GM23338 (cell line): Measurements from ENCODE around the gene CCDC197. TPM values are rescaled to one million over a fixed set of nuclear protein-coding genes. Genes with fewer than 3 reads are reported as not detected.

Experiments
- ATAC-seq: fragments of 200-7000 bp; cut with Tn5 transposase; 3 replicates; pipeline ENCODE4 v1.9.1; 2020
- DNase-seq: peaks from one replicate; pipeline ENCODE4 v3.0.0-alpha.2; 2015; ENCODE audit warnings: low spot score
- H2AFZ ChIP-seq: fragments of 200-600 bp; sonication (generic); 2 replicates; pipeline ENCODE4 v1.8.0; 2016; ENCODE audit warnings: antibody characterized with exemption, mild to moderate bottlenecking, moderate library complexity
- H3F3A ChIP-seq: fragments of 200-600 bp; sonication (generic); replicated peaks from 2 replicates; pipeline ENCODE4 v1.8.0; 2017; ENCODE audit warnings: antibody characterized with exemption, mixed run types, low read depth
- H3K27ac ChIP-seq: fragments of 200-600 bp; sonication (generic); 2 replicates; pipeline ENCODE4 v1.6.1; 2016; ENCODE audit warnings: low read depth
- H3K27me3 ChIP-seq: fragments of 200-600 bp; sonication (generic); 2 replicates; pipeline ENCODE4 v1.8.0; 2016; ENCODE audit warnings: mild to moderate bottlenecking, mixed run types, moderate library complexity; ENCODE audit not compliant: insufficient read depth
- H3K36me3 ChIP-seq: fragments of 200-600 bp; sonication (generic); 2 replicates; pipeline ENCODE4 v1.8.0; 2016; ENCODE audit warnings: mild to moderate bottlenecking; ENCODE audit not compliant: insufficient read depth
- H3K4me1 ChIP-seq: fragments of 200-600 bp; sonication (generic); 2 replicates; pipeline ENCODE4 v1.8.0; 2016; ENCODE audit warnings: mild to moderate bottlenecking, moderate library complexity; ENCODE audit not compliant: insufficient read depth
- H3K4me2 ChIP-seq: fragments of 200-600 bp; sonication (generic); 2 replicates; pipeline ENCODE4 v1.7.1; 2017; ENCODE audit warnings: mixed run types
- H3K4me3 ChIP-seq: fragments of 200-600 bp; sonication (generic); 2 replicates; pipeline ENCODE4 v1.6.1; 2016; ENCODE audit warnings: mixed run types
- H3K79me2 ChIP-seq: fragments of 200-600 bp; sonication (generic); replicated peaks from 2 replicates; pipeline ENCODE4 v1.8.0; 2017; ENCODE audit warnings: mild to moderate bottlenecking; ENCODE audit not compliant: insufficient read depth
- H3K9me2 ChIP-seq: fragments of 200-600 bp; sonication (generic); 2 replicates; pipeline ENCODE4 v1.8.0; 2017; ENCODE audit not compliant: insufficient read depth
- H4K20me1 ChIP-seq: fragments of 200-600 bp; sonication (generic); replicated peaks from 2 replicates; pipeline ENCODE4 v1.8.0; 2017; ENCODE audit warnings: mild to moderate bottlenecking; ENCODE audit not compliant: insufficient read depth
- H3K27ac Mint-ChIP-seq: 2 replicates; pipeline ENCODE4 v1.8.0; 2020; ENCODE audit warnings: inconsistent platforms, mild to moderate bottlenecking, moderate library complexity, mixed read lengths
- H3K27me3 Mint-ChIP-seq: 3 replicates; pipeline ENCODE4 v1.8.0; 2022; ENCODE audit warnings: low read depth, mild to moderate bottlenecking, moderate library complexity, mixed read lengths, inconsistent platforms; ENCODE audit not compliant: insufficient read depth, poor library complexity
- H3K36me3 Mint-ChIP-seq: 3 replicates; pipeline ENCODE4 v1.8.0; 2021; ENCODE audit warnings: low read depth, mild to moderate bottlenecking, inconsistent platforms, moderate library complexity, mixed read lengths
- H3K4me1 Mint-ChIP-seq: 3 replicates; pipeline ENCODE4 v1.8.0; 2020; ENCODE audit warnings: mild to moderate bottlenecking, inconsistent platforms, mixed read lengths
- H3K4me3 Mint-ChIP-seq: 3 replicates; pipeline ENCODE4 v1.8.0; 2021; ENCODE audit warnings: moderate library complexity, mild to moderate bottlenecking, inconsistent platforms, mixed read lengths
- H3K9me3 Mint-ChIP-seq: 3 replicates; pipeline ENCODE4 v1.8.0; 2020; ENCODE audit warnings: moderate library complexity, mild to moderate bottlenecking, inconsistent platforms, mixed read lengths
- CREB1 ChIP-seq: fragments of 250-450 bp; sonication (Bioruptor Pico); IDR thresholded peaks from 2 replicates; pipeline ENCODE4 v1.5.0; 2020; ENCODE audit warnings: low read depth, mild to moderate bottlenecking, moderate library complexity
- EZH2phosphoT487 ChIP-seq: fragments of 200-600 bp; sonication (generic); IDR thresholded peaks from one replicate; pipeline ENCODE4 v1.8.1; 2018; ENCODE audit warnings: antibody characterized with exemption; ENCODE audit not compliant: unreplicated experiment
- NANOG ChIP-seq: IDR thresholded peaks from 2 replicates; pipeline ENCODE4 v1.6.1; 2016; ENCODE audit warnings: antibody characterized with exemption, borderline replicate concordance
- REST ChIP-seq: IDR thresholded peaks from one replicate; pipeline ENCODE4 v1.6.1; 2018; ENCODE audit warnings: antibody characterized with exemption; ENCODE audit not compliant: unreplicated experiment
- ZNF114 ChIP-seq: fragments of 250-450 bp; sonication (Bioruptor Pico); IDR thresholded peaks from 2 replicates; pipeline ENCODE4 v1.5.0; 2020; ENCODE audit warnings: mild to moderate bottlenecking, moderate library complexity
- ZNF331 ChIP-seq: fragments of 250-450 bp; sonication (Bioruptor Pico); IDR thresholded peaks from 2 replicates; pipeline ENCODE4 v1.5.0; 2020; ENCODE audit warnings: low read depth, mild to moderate bottlenecking, moderate library complexity
- ZNF462 ChIP-seq: fragments of 250-450 bp; sonication (Bioruptor Pico); IDR thresholded peaks from 2 replicates; pipeline ENCODE4 v1.5.0; 2020; ENCODE audit warnings: mild to moderate bottlenecking, moderate library complexity
- polyA plus RNA-seq: library from polyadenylated mRNA; unstranded; fragments of >200 nt; fragmentation: Nextera tagmentation; extraction: Ambion mirVana; gene quantifications from 2 replicates; pipeline ENCODE4 v1.2.1, GENCODE V29; 2016
- total RNA-seq: library from RNA; depleted of rRNA; stranded (reverse); fragments of >200 nt; shearing (Covaris generic); gene quantifications from 2 replicates; pipeline ENCODE4 v1.2.3, GENCODE V29; 2014
- TF ChIP-seq, protein P1 (sequence below), 2 experiments: fragments of 200-600 bp in 1 of 2; sonication (generic) in 1 of 2; conservative IDR thresholded peaks; 2 replicates each; pipeline versions ENCODE4 v1.5.1 to v1.6.1; 2016 to 2017; ENCODE audit warnings: antibody characterized with exemption in 2 of 2, low read depth in 2 of 2, mild to moderate bottlenecking in 2 of 2, moderate library complexity in 1 of 2

Gene CCDC197
- total and polyA plus RNA-seq, 2 experiments from 2014 or later: not detected

GRCh38 chr14:94054936-94055335 is 57.8 kb downstream of the CCDC197 start (continued):
- TF ChIP-seq REST: no peak
- TF ChIP-seq ZNF114 (CRISPR knock-in tag): no peak
- TF ChIP-seq CREB1 (CRISPR knock-in tag): no peak
- no peak for TF ChIP-seq EZH2phosphoT487

- H3K4me3 Mint-ChIP-seq: no peak overlapping the region
- no peak overlapping the region for H3K27ac Mint-ChIP-seq
- TF ChIP-seq ZNF331: no peak
- TF ChIP-seq REST: no peak
- TF ChIP-seq, protein P1, sequence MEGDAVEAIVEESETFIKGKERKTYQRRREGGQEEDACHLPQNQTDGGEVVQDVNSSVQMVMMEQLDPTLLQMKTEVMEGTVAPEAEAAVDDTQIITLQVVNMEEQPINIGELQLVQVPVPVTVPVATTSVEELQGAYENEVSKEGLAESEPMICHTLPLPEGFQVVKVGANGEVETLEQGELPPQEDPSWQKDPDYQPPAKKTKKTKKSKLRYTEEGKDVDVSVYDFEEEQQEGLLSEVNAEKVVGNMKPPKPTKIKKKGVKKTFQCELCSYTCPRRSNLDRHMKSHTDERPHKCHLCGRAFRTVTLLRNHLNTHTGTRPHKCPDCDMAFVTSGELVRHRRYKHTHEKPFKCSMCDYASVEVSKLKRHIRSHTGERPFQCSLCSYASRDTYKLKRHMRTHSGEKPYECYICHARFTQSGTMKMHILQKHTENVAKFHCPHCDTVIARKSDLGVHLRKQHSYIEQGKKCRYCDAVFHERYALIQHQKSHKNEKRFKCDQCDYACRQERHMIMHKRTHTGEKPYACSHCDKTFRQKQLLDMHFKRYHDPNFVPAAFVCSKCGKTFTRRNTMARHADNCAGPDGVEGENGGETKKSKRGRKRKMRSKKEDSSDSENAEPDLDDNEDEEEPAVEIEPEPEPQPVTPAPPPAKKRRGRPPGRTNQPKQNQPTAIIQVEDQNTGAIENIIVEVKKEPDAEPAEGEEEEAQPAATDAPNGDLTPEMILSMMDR (conservative IDR thresholded peaks at IDR 0.05; ENCODE audit: low read depth in 2 of 2): no peak
- no peak for TF ChIP-seq EZH2phosphoT487
- TF ChIP-seq NANOG: no peak
- no peak for TF ChIP-seq ZNF462
Measured at GRCh38 chr14:94056579-94057308, 59.6 kb downstream of the CCDC197 start.

More at GRCh38 chr14:94056579-94057308, 59.6 kb downstream of the CCDC197 start:
- no peak overlapping the region for H3K4me2 ChIP-seq
- H3K36me3 ChIP-seq: peaks cover 30% of the 10 kb centered on the region
- H3K4me1 ChIP-seq: no peaks in the 10 kb centered on the region
- H3K27me3 ChIP-seq: no peaks in the 10 kb centered on the region
- Mint-ChIP-seq H3K4me1 (peaks cover 10% of the 10 kb centered on the region; the same call in 2 of the 3 replicates), H3K36me3 (peaks cover 84% of the 10 kb centered on the region), H3K27me3 (peaks cover 3% of the 10 kb centered on the region), H3K9me3 (no peaks in the 10 kb centered on the region)
- 0 out of 2 replicates have a peak, but pooled peaks cover 14% of the 10 kb centered on the region for H3K79me2 ChIP-seq
- no peaks in the 10 kb centered on the region for H3K9me2 ChIP-seq
- H4K20me1 ChIP-seq: peaks cover 7% of the 10 kb centered on the region; the same call in 1 of the 2 replicates
- H2AFZ ChIP-seq: no peak overlapping the region
- H3K27ac ChIP-seq: no peak overlapping the region
- no peak for DNase-seq
- ATAC-seq: no peak
- no peaks in the 10 kb centered on the region for H3F3A ChIP-seq
- H3K4me3 ChIP-seq: no peak overlapping the region
